Measurements from ENCODE around the gene DCUN1D5.

DCUN1D5 gene

GRCh38 chr11:103091064-103091800, 728 bp downstream of the DCUN1D5 start:
- peak overlapping the region; percentile 72 for H3K27ac ChIP-seq
- no peak for TF ChIP-seq CTCF (IDR thresholded peaks at IDR 0.05)
- peaks cover 3% of the 10 kb centered on the region for H3K4me1 ChIP-seq
- H3K9me3 ChIP-seq (ENCODE audit: control insufficient read depth, low read length), result no peaks in the 10 kb centered on the region
- H2AFZ ChIP-seq, result peak overlapping the region; percentile 73
- peaks cover 9% of the 10 kb centered on the region for H3K79me2 ChIP-seq
- H3K9ac ChIP-seq, result peak overlapping the region; percentile 61
- peak overlapping the region; percentile 88 for H3K4me3 ChIP-seq (ENCODE audit: low read depth, low read length)
- H3K27me3 ChIP-seq (ENCODE audit: control insufficient read depth, insufficient read depth, low read length), result no peaks in the 10 kb centered on the region
- H3K4me2 ChIP-seq (ENCODE audit: low read length), result peak overlapping the region; percentile 64
- H3K36me3 ChIP-seq (ENCODE audit: control insufficient read depth, insufficient read depth, low read length), result no peaks in the 10 kb centered on the region

- H3K36me3 ChIP-seq (ENCODE audit: control insufficient read depth, insufficient read depth, low read length), result no peaks in the 10 kb centered on the region
- no peak overlapping the region for H3K27ac ChIP-seq
Measured at GRCh38 chr11:103086461-103086860, 5.5 kb downstream of the DCUN1D5 start.

GRCh38 chr11:103085758-103086365, 6.1 kb downstream of the DCUN1D5 start:
- H3K4me3 ChIP-seq (ENCODE audit: low read depth, low read length), result no peak overlapping the region
- TF ChIP-seq CTCF (IDR thresholded peaks at IDR 0.05), result no peak
- no peaks in the 10 kb centered on the region for H3K27me3 ChIP-seq (ENCODE audit: control insufficient read depth, insufficient read depth, low read length)
- H3K4me1 ChIP-seq, result peaks cover 3% of the 10 kb centered on the region
- no peak overlapping the region for H3K9ac ChIP-seq
- H3K27ac ChIP-seq, result no peak overlapping the region
- peaks cover 7% of the 10 kb centered on the region for H3K79me2 ChIP-seq
- H2AFZ ChIP-seq, result no peak overlapping the region
- no peak overlapping the region for H3K4me2 ChIP-seq (ENCODE audit: low read length)
- H3K9me3 ChIP-seq (ENCODE audit: control insufficient read depth, low read length), result no peaks in the 10 kb centered on the region
- H3K36me3 ChIP-seq (ENCODE audit: control insufficient read depth, insufficient read depth, low read length), result no peaks in the 10 kb centered on the region

More at GRCh38 chr11:103086461-103086860, 5.5 kb downstream of the DCUN1D5 start:
- H3K4me3 ChIP-seq (ENCODE audit: low read depth, low read length), result no peak overlapping the region
- no peak overlapping the region for H2AFZ ChIP-seq
- H3K4me2 ChIP-seq (ENCODE audit: low read length), result no peak overlapping the region
- H3K9ac ChIP-seq, result no peak overlapping the region
- no peak for TF ChIP-seq CTCF (IDR thresholded peaks at IDR 0.05)
- no peaks in the 10 kb centered on the region for H3K27me3 ChIP-seq (ENCODE audit: control insufficient read depth, insufficient read depth, low read length)
- peaks cover 3% of the 10 kb centered on the region for H3K4me1 ChIP-seq
- no peaks in the 10 kb centered on the region for H3K9me3 ChIP-seq (ENCODE audit: control insufficient read depth, low read length)
- peaks cover 9% of the 10 kb centered on the region for H3K79me2 ChIP-seq

GRCh38 chr11:103079833-103080232, 12.1 kb downstream of the DCUN1D5 start:
- H3K4me1 ChIP-seq, result no peaks in the 10 kb centered on the region
- H3K4me2 ChIP-seq (ENCODE audit: low read length), result no peak overlapping the region
- no peaks in the 10 kb centered on the region for H3K27me3 ChIP-seq (ENCODE audit: control insufficient read depth, insufficient read depth, low read length)
- no peaks in the 10 kb centered on the region for H3K79me2 ChIP-seq
- TF ChIP-seq CTCF (IDR thresholded peaks at IDR 0.05), result no peak
- no peaks in the 10 kb centered on the region for H3K36me3 ChIP-seq (ENCODE audit: control insufficient read depth, insufficient read depth, low read length)
- no peak overlapping the region for H3K27ac ChIP-seq
- H3K9ac ChIP-seq, result no peak overlapping the region
- no peak overlapping the region for H3K4me3 ChIP-seq (ENCODE audit: low read depth, low read length)
- no peak overlapping the region for H2AFZ ChIP-seq
- no peaks in the 10 kb centered on the region for H3K9me3 ChIP-seq (ENCODE audit: control insufficient read depth, low read length)
